ENCODE data around the gene ARID5B.

Gene ARID5B

GRCh38 chr10:62057359-62057758, 155.9 kb downstream of the ARID5B start:
- TF ChIP-seq FOXP2 (optimal IDR thresholded peaks at IDR 0.05; ENCODE audit: borderline replicate concordance, extremely low read depth, extremely low read length, insufficient read depth) (no peak), REST (IDR thresholded peaks at IDR 0.05; ENCODE audit: insufficient read depth in 1 of 2, low read depth in 2 of 2, low read length in 2 of 2) (no peak), TAF1 (IDR thresholded peaks at IDR 0.05; ENCODE audit: borderline replicate concordance, insufficient read depth, low read length) (no peak), SIN3A (IDR thresholded peaks at IDR 0.05; ENCODE audit: borderline replicate concordance, insufficient read depth, low read length) (no peak), POLR2AphosphoS5 (IDR thresholded peaks at IDR 0.05; ENCODE audit: low read depth, low read length) (no peak)

GRCh38 chr10:62057850-62058249, 156.4 kb downstream of the ARID5B start:
- no peak for TF ChIP-seq FOXP2 (optimal IDR thresholded peaks at IDR 0.05; ENCODE audit: borderline replicate concordance, extremely low read depth, extremely low read length, insufficient read depth)
- TF ChIP-seq POLR2AphosphoS5 (IDR thresholded peaks at IDR 0.05; ENCODE audit: low read depth, low read length): no peak
- TF ChIP-seq TAF1 (IDR thresholded peaks at IDR 0.05; ENCODE audit: borderline replicate concordance, insufficient read depth, low read length): no peak
- TF ChIP-seq REST (IDR thresholded peaks at IDR 0.05; ENCODE audit: insufficient read depth in 1 of 2, low read depth in 2 of 2, low read length in 2 of 2): no peak
- no peak for TF ChIP-seq SIN3A (IDR thresholded peaks at IDR 0.05; ENCODE audit: borderline replicate concordance, insufficient read depth, low read length)

GRCh38 chr10:62058476-62058875, 157.0 kb downstream of the ARID5B start:
- TF ChIP-seq SIN3A (IDR thresholded peaks at IDR 0.05; ENCODE audit: borderline replicate concordance, insufficient read depth, low read length): no peak
- no peak for TF ChIP-seq REST (IDR thresholded peaks at IDR 0.05; ENCODE audit: insufficient read depth in 1 of 2, low read depth in 2 of 2, low read length in 2 of 2)
- no peak for TF ChIP-seq TAF1 (IDR thresholded peaks at IDR 0.05; ENCODE audit: borderline replicate concordance, insufficient read depth, low read length)

GRCh38 chr10:62058896-62059216, 157.4 kb downstream of the ARID5B start:
- TF ChIP-seq FOXP2 (optimal IDR thresholded peaks at IDR 0.05; ENCODE audit: borderline replicate concordance, extremely low read depth, extremely low read length, insufficient read depth) (no peak), TAF1 (IDR thresholded peaks at IDR 0.05; ENCODE audit: borderline replicate concordance, insufficient read depth, low read length) (no peak), POLR2AphosphoS5 (IDR thresholded peaks at IDR 0.05; ENCODE audit: low read depth, low read length) (no peak), SIN3A (IDR thresholded peaks at IDR 0.05; ENCODE audit: borderline replicate concordance, insufficient read depth, low read length) (no peak), REST (IDR thresholded peaks at IDR 0.05; ENCODE audit: insufficient read depth in 1 of 2, low read depth in 2 of 2, low read length in 2 of 2) (no peak)

GRCh38 chr10:62059217-62059920, 157.9 kb downstream of the ARID5B start:
- TF ChIP-seq REST (IDR thresholded peaks at IDR 0.05; ENCODE audit: insufficient read depth in 1 of 2, low read depth in 2 of 2, low read length in 2 of 2) (no peak), TAF1 (IDR thresholded peaks at IDR 0.05; ENCODE audit: borderline replicate concordance, insufficient read depth, low read length) (no peak), POLR2AphosphoS5 (IDR thresholded peaks at IDR 0.05; ENCODE audit: low read depth, low read length) (no peak), SIN3A (IDR thresholded peaks at IDR 0.05; ENCODE audit: borderline replicate concordance, insufficient read depth, low read length) (no peak), FOXP2 (optimal IDR thresholded peaks at IDR 0.05; ENCODE audit: borderline replicate concordance, extremely low read depth, extremely low read length, insufficient read depth) (no peak)

Data from PFSK-1 (cell line).